ENCODE results near the gene NFKBIZ. TPM values are rescaled to one million over a fixed set of nuclear protein-coding genes. Genes with fewer than 3 reads are reported as not detected.
A peak's percentile ranks its signal among the peaks of the same experiment; 100 is the strongest.

Gene NFKBIZ
- total RNA-seq, 1 donor from 2014 or later: 76.4 TPM

DNA sequence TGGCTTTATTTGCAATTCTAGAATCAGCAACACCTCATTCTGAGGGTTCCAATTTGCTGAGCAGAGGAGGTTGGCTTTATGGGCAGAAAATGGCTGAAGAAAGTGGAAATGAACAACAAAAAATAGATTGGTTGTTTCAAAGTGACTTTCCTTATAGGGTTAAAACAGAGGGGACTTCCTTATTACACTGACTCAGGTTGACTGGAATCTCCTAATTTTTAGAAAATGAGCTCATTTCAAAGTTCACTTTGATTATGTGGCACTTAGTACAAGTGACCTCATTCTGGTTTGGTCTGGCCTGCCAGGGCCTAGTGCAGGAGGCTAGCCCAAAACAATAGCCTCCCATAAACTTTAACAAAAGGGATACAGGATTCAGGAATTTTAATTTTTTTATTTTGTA lies 41.4 kb downstream of the NFKBIZ start:
- peak; percentile 86 for DNase-seq (ENCODE audit: low read depth)
- no peaks in the 10 kb centered on the region for H3K27me3 ChIP-seq (ENCODE audit: control insufficient read depth, insufficient read depth, low read length)
- H3K4me3 ChIP-seq (ENCODE audit: low read depth, low read length): no peak overlapping the region
- no peak for TF ChIP-seq CTCF (IDR thresholded peaks at IDR 0.05; ENCODE audit: insufficient read depth, low read length, poor library complexity, severe bottlenecking)
- H3K36me3 ChIP-seq (ENCODE audit: control insufficient read depth, insufficient read depth, low read length): no peaks in the 10 kb centered on the region

- H3K27me3 ChIP-seq (ENCODE audit: control insufficient read depth, insufficient read depth, low read length): no peaks in the 10 kb centered on the region
- no peaks in the 10 kb centered on the region for H3K36me3 ChIP-seq (ENCODE audit: control insufficient read depth, insufficient read depth, low read length)
- TF ChIP-seq CTCF (IDR thresholded peaks at IDR 0.05; ENCODE audit: insufficient read depth, low read length, poor library complexity, severe bottlenecking): no peak
- no peak for DNase-seq (ENCODE audit: low read depth)
- no peak overlapping the region for H3K4me3 ChIP-seq (ENCODE audit: low read depth, low read length)
Measured at GRCh38 chr3:101892648-101893047, 43.3 kb downstream of the NFKBIZ start.

DNA sequence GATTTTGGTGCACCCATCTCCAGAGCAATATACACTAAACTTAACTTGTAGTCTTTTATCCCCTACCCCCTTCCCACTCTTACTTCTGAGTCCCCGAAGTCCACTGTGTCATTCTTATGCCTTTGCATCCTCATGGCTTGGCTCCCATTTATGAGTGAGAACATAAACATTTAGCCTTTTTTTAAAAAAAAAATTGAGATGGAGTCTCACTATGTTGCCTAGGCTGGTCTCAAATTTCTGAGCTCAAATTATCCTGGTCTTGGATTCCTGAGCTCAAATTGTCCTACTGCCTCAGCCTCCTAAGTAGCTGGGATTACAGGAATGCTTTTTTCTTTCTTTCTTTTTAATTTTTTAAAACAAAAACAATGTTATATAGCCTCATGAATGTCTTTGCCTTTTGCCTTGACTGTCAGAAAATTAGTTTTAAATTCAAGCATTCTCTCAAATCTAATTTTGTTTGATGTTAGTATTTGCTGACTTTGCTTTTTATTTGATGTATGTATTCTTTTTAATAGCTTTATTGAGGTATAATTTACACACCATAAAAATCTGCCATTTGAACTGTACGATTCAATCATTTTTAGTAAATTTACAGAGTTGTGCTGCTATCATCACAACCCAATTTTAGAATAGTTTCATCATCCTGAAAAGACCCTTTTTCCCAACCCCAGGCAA lies 46.9 kb downstream of the NFKBIZ start:
- TF ChIP-seq CTCF (IDR thresholded peaks at IDR 0.05; ENCODE audit: insufficient read depth, low read length, poor library complexity, severe bottlenecking): no peak
- Histone ChIP-seq H3K4me3 (ENCODE audit: low read depth, low read length) (no peak overlapping the region), H3K36me3 (ENCODE audit: control insufficient read depth, insufficient read depth, low read length) (no peaks in the 10 kb centered on the region), H3K27me3 (ENCODE audit: control insufficient read depth, insufficient read depth, low read length) (no peaks in the 10 kb centered on the region)
- DNase-seq (ENCODE audit: low read depth): no peak

- Histone ChIP-seq H3K4me3 (ENCODE audit: low read depth, low read length) (no peak overlapping the region), H3K27me3 (ENCODE audit: control insufficient read depth, insufficient read depth, low read length) (no peaks in the 10 kb centered on the region), H3K36me3 (ENCODE audit: control insufficient read depth, insufficient read depth, low read length) (no peaks in the 10 kb centered on the region)
- TF ChIP-seq CTCF (IDR thresholded peaks at IDR 0.05; ENCODE audit: insufficient read depth, low read length, poor library complexity, severe bottlenecking): no peak
- DNase-seq (ENCODE audit: low read depth): no peak
Measured at GRCh38 chr3:101897013-101897412, 47.7 kb downstream of the NFKBIZ start.

- no peak overlapping the region for H3K4me3 ChIP-seq (ENCODE audit: low read depth, low read length)
Measured at GRCh38 chr3:101898039-101898438, 48.7 kb downstream of the NFKBIZ start.

More at GRCh38 chr3:101898039-101898438, 48.7 kb downstream of the NFKBIZ start:
- no peaks in the 10 kb centered on the region for H3K27me3 ChIP-seq (ENCODE audit: control insufficient read depth, insufficient read depth, low read length)
- no peak for TF ChIP-seq CTCF (IDR thresholded peaks at IDR 0.05; ENCODE audit: insufficient read depth, low read length, poor library complexity, severe bottlenecking)
- no peak for DNase-seq (ENCODE audit: low read depth)
- no peaks in the 10 kb centered on the region for H3K36me3 ChIP-seq (ENCODE audit: control insufficient read depth, insufficient read depth, low read length)
